LNCaP clone FGC (cell line): ENCODE results near the gene JOSD1.

Source experiments
- DNase-seq: peaks from one replicate; pipeline ENCODE4 v3.0.0-alpha.2; 2011; ENCODE audit warnings: low read depth
- H3K4me3 ChIP-seq: 2 replicates; pipeline ENCODE4 v1.5.1; 2011; ENCODE audit warnings: mild to moderate bottlenecking, low read depth, low read length, control low read depth
- CTCF ChIP-seq: IDR thresholded peaks from 2 replicates; pipeline ENCODE4 v1.5.1; 2012; ENCODE audit warnings: mild to moderate bottlenecking; ENCODE audit not compliant: control insufficient read depth, insufficient read depth; ENCODE audit errors: extremely low read depth

The JOSD1 gene

GRCh38 chr22:38700789-38701628 is at the start of gene JOSD1:
Gene JOSD1 (minus strand): TSS chr22:38700943. CDS start chr22:38699987, 956 bp downstream.
- no peak for TF ChIP-seq CTCF
- H3K4me3 ChIP-seq = peak within 1 kb of the TSS; percentile 77
- DNase-seq = peak; percentile 47

- DNase-seq = no peak
- TF ChIP-seq CTCF = no peak
- H3K4me3 ChIP-seq = no peak overlapping the region
Measured at GRCh38 chr22:38750104-38750503, 49.4 kb upstream of the JOSD1 start.

- no peak for TF ChIP-seq CTCF
- H3K4me3 ChIP-seq = no peak overlapping the region
- DNase-seq = no peak
Measured at GRCh38 chr22:38748487-38749136, 47.9 kb upstream of the JOSD1 start.

- TF ChIP-seq CTCF = no peak
- H3K4me3 ChIP-seq = no peak overlapping the region
- DNase-seq = no peak
Measured at GRCh38 chr22:38745676-38746460, 45.1 kb upstream of the JOSD1 start.

- no peak overlapping the region for H3K4me3 ChIP-seq
- DNase-seq = no peak
- no peak for TF ChIP-seq CTCF
Measured at GRCh38 chr22:38744981-38745380, 44.2 kb upstream of the JOSD1 start.

- no peak for DNase-seq
- no peak for TF ChIP-seq CTCF
Measured at GRCh38 chr22:38742176-38742942, 41.6 kb upstream of the JOSD1 start.

More at GRCh38 chr22:38742176-38742942, 41.6 kb upstream of the JOSD1 start:
- no peak overlapping the region for H3K4me3 ChIP-seq
